ENCODE data around the gene STK17B. TPM values are rescaled to one million over a fixed set of nuclear protein-coding genes. Genes with fewer than 3 reads are reported as not detected.
A peak's percentile ranks its signal among the peaks of the same experiment; 100 is the strongest.

Gene STK17B
- total and polyA plus RNA-seq, 10 of the 15 experiments (the other 5 are each of a cell fraction or from before 2014, with no cell fraction given): 21.2 to 108 (median 53.7) TPM

DNA sequence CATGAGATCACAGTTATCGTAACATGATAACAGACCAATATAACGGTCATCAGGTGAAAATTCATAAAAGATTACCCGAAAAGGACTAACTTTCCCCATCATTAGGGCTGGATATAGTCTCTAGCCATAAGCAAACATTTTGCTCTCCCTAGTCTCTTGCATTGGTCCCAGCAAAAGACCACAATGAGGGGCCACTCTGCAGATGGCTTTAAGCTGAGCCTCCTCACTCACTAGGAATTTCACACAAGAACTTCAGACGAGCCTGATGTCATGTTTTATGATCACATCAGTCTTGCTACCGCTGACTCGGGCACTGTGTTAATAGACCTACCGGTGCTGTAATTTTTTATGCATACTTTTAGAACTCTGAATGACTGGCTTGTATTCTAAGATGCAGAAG lies 35.2 kb downstream of the STK17B start:
- intact Hi-C loops (cut with micrococcal nuclease; ENCODE audit: unreplicated experiment) (no loop called here), in situ Hi-C loops (cut with MboI) (no loop called here)
- H3K9me3 ChIP-seq (replicated peaks; ENCODE audit: control insufficient read depth, insufficient read depth, low read length): peaks cover 19% of the 10 kb centered on the region
- WGBS (ENCODE audit: insufficient coverage, insufficient replicate concordance, low lambda C conversion rate, missing lambda C conversion rate): 98% methylated on average over 7 of the region's 7 CpGs
- TF ChIP-seq SMARCA5 (IDR thresholded peaks at IDR 0.05) (no peak), POLR2AphosphoS5 (IDR thresholded peaks at IDR 0.05; ENCODE audit: low read length) (peak; percentile 55; the same call in 1 of the 2 replicates), JUND (IDR thresholded peaks at IDR 0.05; ENCODE audit: low read depth, low read length) (no peak), CHD4 (IDR thresholded peaks at IDR 0.05) (no peak), TBL1XR1 (IDR thresholded peaks at IDR 0.05; ENCODE audit: low read depth, low read length) (no peak), BACH1 (IDR thresholded peaks at IDR 0.05; ENCODE audit: borderline replicate concordance) (0 out of 2 replicates have a peak, but pooled peaks have one; percentile 54)
- TF ChIP-seq, protein P1, sequence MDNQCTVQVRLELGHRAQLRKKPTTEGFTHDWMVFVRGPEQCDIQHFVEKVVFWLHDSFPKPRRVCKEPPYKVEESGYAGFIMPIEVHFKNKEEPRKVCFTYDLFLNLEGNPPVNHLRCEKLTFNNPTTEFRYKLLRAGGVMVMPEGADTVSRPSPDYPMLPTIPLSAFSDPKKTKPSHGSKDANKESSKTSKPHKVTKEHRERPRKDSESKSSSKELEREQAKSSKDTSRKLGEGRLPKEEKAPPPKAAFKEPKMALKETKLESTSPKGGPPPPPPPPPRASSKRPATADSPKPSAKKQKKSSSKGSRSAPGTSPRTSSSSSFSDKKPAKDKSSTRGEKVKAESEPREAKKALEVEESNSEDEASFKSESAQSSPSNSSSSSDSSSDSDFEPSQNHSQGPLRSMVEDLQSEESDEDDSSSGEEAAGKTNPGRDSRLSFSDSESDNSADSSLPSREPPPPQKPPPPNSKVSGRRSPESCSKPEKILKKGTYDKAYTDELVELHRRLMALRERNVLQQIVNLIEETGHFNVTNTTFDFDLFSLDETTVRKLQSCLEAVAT (IDR thresholded peaks at IDR 0.05): no peak
- TF ChIP-seq, protein P2, sequence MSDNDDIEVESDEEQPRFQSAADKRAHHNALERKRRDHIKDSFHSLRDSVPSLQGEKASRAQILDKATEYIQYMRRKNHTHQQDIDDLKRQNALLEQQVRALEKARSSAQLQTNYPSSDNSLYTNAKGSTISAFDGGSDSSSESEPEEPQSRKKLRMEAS (IDR thresholded peaks at IDR 0.05; ENCODE audit: low read depth, low read length): no peak
- no peaks in the 10 kb centered on the region for H3K27me3 ChIP-seq (replicated peaks in 1 of 2; ENCODE audit: control insufficient read depth in 2 of 2, insufficient read depth in 2 of 2, low read length in 1 of 2)
- ChIA-PET RAD21 (ENCODE audit: unreplicated experiment) (interaction anchor here (2.4 kb wide), 1 partner anchor 140 kb away, joined by 6 read pairs; no protein-coding TSS in a partner anchor), POLR2A (interaction anchor here (0.8 kb wide), 1 partner anchor 8 kb away, joined by 4 read pairs; no protein-coding TSS in a partner anchor), CTCF (no interaction called here), SMC1A (ENCODE audit: uncharacterized antibody, unreplicated experiment) (interaction anchor here (1.5 kb wide), 1 partner anchor 140 kb away, joined by 5 read pairs; no protein-coding TSS in a partner anchor)
- H3K36me3 ChIP-seq (ENCODE audit: control insufficient read depth in 2 of 2, insufficient read depth in 2 of 2, low read length in 1 of 2): peaks cover 7 to 38% of the 10 kb centered on the region in 2 experiments
- FAIRE-seq (no peak), ATAC-seq (peak; percentile 5; the same call in 1 of the 3 replicates), DNase-seq (ENCODE audit: low read depth, low spot score) (no peak)
- H3K27ac ChIP-seq (ENCODE audit: control insufficient read depth, insufficient read depth): no peak overlapping the region
- no peak overlapping the region for H2AFZ ChIP-seq (ENCODE audit: control insufficient read depth, low read depth, low read length)
- TSS peak; percentile 26 for BruUV-seq (replicated peaks)
- no peaks in the 10 kb centered on the region for H4K20me1 ChIP-seq (ENCODE audit: control insufficient read depth, insufficient read depth)
- no peak overlapping the region for H3K4me3 ChIP-seq
- no peak overlapping the region for H3K9ac ChIP-seq (ENCODE audit: control insufficient read depth, insufficient read depth, low read length)
- no peak overlapping the region for H3K4me2 ChIP-seq (ENCODE audit: control insufficient read depth, insufficient read depth)
- no peaks in the 10 kb centered on the region for H3K79me2 ChIP-seq (ENCODE audit: control insufficient read depth, insufficient read depth, low read length)
- no peaks in the 10 kb centered on the region for H3K4me1 ChIP-seq (ENCODE audit: control insufficient read depth, insufficient read depth, low read length)

Measured in GM12878 (cell line).